Endothelial cell of umbilical vein (primary cell): ENCODE results near the gene MAF. TPM values are rescaled to one million over a fixed set of nuclear protein-coding genes. Genes with fewer than 3 reads are reported as not detected.

ENCODE experiments used
- BruUV-seq: library from RNA; stranded (reverse); fragments of 400-500 nt; replicated peaks from 2 replicates; lab custom pipeline; 2021; lab: Mats Ljungman, UMichigan
- CTCF ChIA-PET: fragments of 300-600, 350-600 bp; sonication (Branson Sonifier 250); formaldehyde crosslinking; loops from one replicate; lab custom pipeline; 2021; ENCODE audit warnings: antibody characterized with exemption, inconsistent platforms; lab: Charles Lee
- POLR2A ChIA-PET: fragments of 300-600, 350-600 bp; sonication (Branson Sonifier 250); formaldehyde crosslinking; loops from one replicate; lab custom pipeline; 2021; ENCODE audit warnings: antibody characterized with exemption, inconsistent platforms; lab: Charles Lee
- DNase-seq: peaks from one replicate; pipeline ENCODE4 v3.0.0-alpha.2; 2011; ENCODE audit warnings: low read depth, low spot score
- FAIRE-seq: peaks from 2 replicates; lab custom pipeline; 2011; peaks lifted over from hg19 to GRCh38; lab: Jason Lieb, UNC
- H2AFZ ChIP-seq: 2 replicates; pipeline ENCODE4 v1.6.0; 2012; ENCODE audit warnings: low read depth, low read length, control low read depth, inconsistent platforms
- H3K27ac ChIP-seq: 2 replicates; pipeline ENCODE4 v1.5.1; 2011; ENCODE audit warnings: low read depth, mild to moderate bottlenecking, control low read depth, low read length, moderate library complexity; ENCODE audit not compliant: insufficient read depth
- H3K27me3 ChIP-seq, 2 experiments: 2 replicates each; pipeline versions ENCODE4 v1.6.0 to v1.6.1; 2011; ENCODE audit warnings: low read length in 2 of 2, mixed read lengths in 1 of 2; ENCODE audit not compliant: control insufficient read depth in 2 of 2, insufficient read depth in 2 of 2
- H3K36me3 ChIP-seq, 2 experiments: 2 replicates in 1 of 2; 3 replicates in 1 of 2; pipeline ENCODE4 v1.5.1; 2011; ENCODE audit warnings: low read length in 2 of 2, mild to moderate bottlenecking in 1 of 2, moderate library complexity in 1 of 2; ENCODE audit not compliant: control insufficient read depth in 2 of 2, insufficient read depth in 2 of 2; ENCODE audit errors: extremely low read depth in 1 of 2
- H3K4me1 ChIP-seq: 3 replicates; pipeline ENCODE4 v1.5.1; 2011; ENCODE audit warnings: mild to moderate bottlenecking, low read length; ENCODE audit not compliant: control insufficient read depth, insufficient read depth; ENCODE audit errors: extremely low read depth
- H3K4me2 ChIP-seq: 2 replicates; pipeline ENCODE4 v1.6.1; 2011; ENCODE audit warnings: low read length, control low read depth, mixed read lengths; ENCODE audit not compliant: insufficient read depth
- H3K4me3 ChIP-seq, 3 experiments: fragments of 200-600 bp in 1 of 3; sonication (generic), shearing (Covaris generic) in 1 of 3; replicated peaks in 1 of 3; 2 replicates each; pipeline ENCODE4 v1.5.1; 2011 to 2016; ENCODE audit warnings: control low read depth in 3 of 3, low read length in 3 of 3, mild to moderate bottlenecking in 2 of 3, inconsistent platforms in 1 of 3, low read depth in 1 of 3, moderate library complexity in 1 of 3; ENCODE audit not compliant: insufficient read depth in 1 of 3
- H3K79me2 ChIP-seq: 2 replicates; pipeline ENCODE4 v1.6.0; 2012; ENCODE audit warnings: low read length, inconsistent platforms; ENCODE audit not compliant: control insufficient read depth, insufficient read depth
- H3K9ac ChIP-seq: replicated peaks from 2 replicates; pipeline ENCODE3; 2011; ENCODE audit warnings: low read length, control low read depth; ENCODE audit not compliant: insufficient read depth; ENCODE audit errors: extremely low read depth
- H3K9me1 ChIP-seq: replicated peaks from 3 replicates; pipeline ENCODE4 v1.6.0; 2011; ENCODE audit warnings: mild to moderate bottlenecking, low read length; ENCODE audit not compliant: control insufficient read depth, insufficient read depth; ENCODE audit errors: extremely low read depth
- H3K9me3 ChIP-seq: replicated peaks from 2 replicates; pipeline ENCODE4 v1.5.1; 2012; ENCODE audit warnings: low read length, inconsistent platforms; ENCODE audit not compliant: control insufficient read depth, insufficient read depth
- H4K20me1 ChIP-seq: replicated peaks from 2 replicates; pipeline ENCODE3; 2011; ENCODE audit warnings: mild to moderate bottlenecking, low read length; ENCODE audit not compliant: control insufficient read depth, insufficient read depth; ENCODE audit errors: extremely low read depth
- EZH2 ChIP-seq: IDR thresholded peaks from 2 replicates; pipeline ENCODE4 v1.6.1; 2012; ENCODE audit warnings: borderline replicate concordance, low read depth, mild to moderate bottlenecking, moderate library complexity, low read length, inconsistent platforms; ENCODE audit not compliant: severe bottlenecking
- FOS ChIP-seq: IDR thresholded peaks from 2 replicates; pipeline ENCODE4 v1.6.1; 2011; ENCODE audit warnings: mild to moderate bottlenecking, low read length, moderate library complexity, borderline replicate concordance; ENCODE audit not compliant: insufficient read depth
- GATA2 ChIP-seq: IDR thresholded peaks from 2 replicates; pipeline ENCODE4 v1.7.0; 2011; ENCODE audit warnings: low read depth, mild to moderate bottlenecking, moderate library complexity, mixed read lengths, low read length; ENCODE audit not compliant: insufficient read length, insufficient read depth
- JUN ChIP-seq: IDR thresholded peaks from 2 replicates; pipeline ENCODE4 v1.6.1; 2011; ENCODE audit warnings: borderline replicate concordance, low read depth; ENCODE audit not compliant: insufficient read length, insufficient read depth
- MYC ChIP-seq: IDR thresholded peaks from one replicate; pipeline ENCODE4 v1.6.1; 2011; ENCODE audit warnings: mild to moderate bottlenecking, low read depth, low read length
- POLR2A ChIP-seq: IDR thresholded peaks from 2 replicates; pipeline ENCODE4 v1.6.1; 2012; ENCODE audit warnings: low read depth, mild to moderate bottlenecking, control low read depth, low read length
- POLR2AphosphoS5 ChIP-seq: IDR thresholded peaks from 2 replicates; pipeline ENCODE4 v1.6.1; 2012; ENCODE audit warnings: low read depth, mild to moderate bottlenecking, control low read depth, low read length, moderate library complexity; ENCODE audit not compliant: insufficient read depth
- dilution Hi-C: fragments of 300-500 bp; cut with MboI; formaldehyde crosslinking; loops from one replicate; pipeline ENCODE4 v1.15.0; 2019; ENCODE audit warnings: low sequenced_read_pairs; ENCODE audit not compliant: extremely low pct_ligation_motif_present
- intact Hi-C: fragments of 100-400 bp; cut with micrococcal nuclease; formaldehyde crosslinking; loops from one replicate; pipeline ENCODE4 v1.10.0; 2022
- polyA plus RNA-seq, 4 experiments: library from polyadenylated mRNA; depleted of rRNA in 3 of 4; stranded (reverse) in 3 of 4; unstranded in 1 of 4; fragments of >200 nt; gene quantifications; 2 replicates each; pipeline versions ENCODE4 v1.2.1 to v1.2.3, GENCODE V29; 2011 to 2012; ENCODE audit warnings: missing spikeins in 1 of 4
- total RNA-seq: library from RNA; stranded (reverse); gene quantifications from 2 replicates; pipeline ENCODE4 v1.2.3, GENCODE V29; 2021
- TF ChIP-seq, protein P1 (sequence below): IDR thresholded peaks from 2 replicates; pipeline ENCODE4 v1.6.1; 2011; ENCODE audit not compliant: insufficient read depth, insufficient read length
- TF ChIP-seq, protein P2 (sequence below), 2 donors: IDR thresholded peaks; 1 replicate in 1 of 2; 2 replicates in 1 of 2; pipeline ENCODE4 v1.5.1; 2011; ENCODE audit warnings: low read length in 2 of 2, mild to moderate bottlenecking in 2 of 2, moderate library complexity in 2 of 2, control low read depth in 1 of 2, inconsistent platforms in 1 of 2, low read depth in 1 of 2; ENCODE audit not compliant: insufficient read depth in 1 of 2; ENCODE audit errors: extremely low read depth in 1 of 2

The MAF gene
- total and polyA plus RNA-seq, 2 donors (not counting 3 experiments of a cell fraction or from before 2014, with no cell fraction given): 0.04 to 0.33 TPM

DNA sequence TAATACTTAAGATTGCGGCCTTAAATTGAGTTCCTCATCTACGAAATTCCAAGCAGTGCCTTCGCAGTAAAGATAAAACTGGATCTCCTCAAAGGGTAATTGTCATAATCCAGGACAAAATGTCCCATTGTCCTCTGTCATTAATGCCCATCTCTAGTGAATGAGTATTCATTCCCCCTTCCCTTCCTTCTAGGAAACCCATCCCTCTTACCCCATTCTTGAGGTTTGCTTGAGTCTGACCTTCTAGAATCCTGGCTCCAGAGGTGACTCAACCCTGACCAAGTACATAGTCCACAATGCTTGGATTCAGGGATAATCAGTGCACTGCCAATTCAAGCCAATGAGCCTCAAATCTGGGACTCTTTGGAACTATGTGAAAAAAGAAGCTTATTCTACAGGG lies 47.0 kb upstream of the MAF start:
- no peaks in the 10 kb centered on the region for H3K9me1 ChIP-seq
- no peak overlapping the region for H3K4me3 ChIP-seq
- no peaks in the 10 kb centered on the region for H3K27me3 ChIP-seq
- no peaks in the 10 kb centered on the region for H4K20me1 ChIP-seq
- no peak overlapping the region for H3K9ac ChIP-seq
- H3K4me2 ChIP-seq: no peak overlapping the region
- no peaks in the 10 kb centered on the region for H3K79me2 ChIP-seq
- no peak overlapping the region for H2AFZ ChIP-seq
- H3K36me3 ChIP-seq: no peaks in the 10 kb centered on the region
- dilution Hi-C loops: no loop called here
- no peaks in the 10 kb centered on the region for H3K4me1 ChIP-seq
- H3K27ac ChIP-seq: no peak overlapping the region
- CTCF ChIA-PET: no interaction called here
- no TSS peak for BruUV-seq
- intact Hi-C loops: no loop called here
- POLR2A ChIA-PET: no interaction called here
- FAIRE-seq (no peak), DNase-seq (no peak)
- TF ChIP-seq GATA2 (no peak), MYC (no peak), EZH2 (no peak), JUN (no peak), POLR2A (no peak), POLR2AphosphoS5 (no peak), FOS (no peak)
- TF ChIP-seq, protein P1, sequence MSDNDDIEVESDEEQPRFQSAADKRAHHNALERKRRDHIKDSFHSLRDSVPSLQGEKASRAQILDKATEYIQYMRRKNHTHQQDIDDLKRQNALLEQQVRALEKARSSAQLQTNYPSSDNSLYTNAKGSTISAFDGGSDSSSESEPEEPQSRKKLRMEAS: no peak
- TF ChIP-seq, protein P2, sequence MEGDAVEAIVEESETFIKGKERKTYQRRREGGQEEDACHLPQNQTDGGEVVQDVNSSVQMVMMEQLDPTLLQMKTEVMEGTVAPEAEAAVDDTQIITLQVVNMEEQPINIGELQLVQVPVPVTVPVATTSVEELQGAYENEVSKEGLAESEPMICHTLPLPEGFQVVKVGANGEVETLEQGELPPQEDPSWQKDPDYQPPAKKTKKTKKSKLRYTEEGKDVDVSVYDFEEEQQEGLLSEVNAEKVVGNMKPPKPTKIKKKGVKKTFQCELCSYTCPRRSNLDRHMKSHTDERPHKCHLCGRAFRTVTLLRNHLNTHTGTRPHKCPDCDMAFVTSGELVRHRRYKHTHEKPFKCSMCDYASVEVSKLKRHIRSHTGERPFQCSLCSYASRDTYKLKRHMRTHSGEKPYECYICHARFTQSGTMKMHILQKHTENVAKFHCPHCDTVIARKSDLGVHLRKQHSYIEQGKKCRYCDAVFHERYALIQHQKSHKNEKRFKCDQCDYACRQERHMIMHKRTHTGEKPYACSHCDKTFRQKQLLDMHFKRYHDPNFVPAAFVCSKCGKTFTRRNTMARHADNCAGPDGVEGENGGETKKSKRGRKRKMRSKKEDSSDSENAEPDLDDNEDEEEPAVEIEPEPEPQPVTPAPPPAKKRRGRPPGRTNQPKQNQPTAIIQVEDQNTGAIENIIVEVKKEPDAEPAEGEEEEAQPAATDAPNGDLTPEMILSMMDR (IDR thresholded peaks at IDR 0.05; ENCODE audit: extremely low read depth in 1 of 2, insufficient read depth in 1 of 2, low read depth in 1 of 2, low read length in 2 of 2): no peak
- H3K9me3 ChIP-seq: peaks cover 6% of the 10 kb centered on the region
